NCI-H226 (cell line): ENCODE measurements around the gene ALS2CL.

Experiments
- DNase-seq: peaks from one replicate; pipeline ENCODE4 v3.0.0-alpha.2; 2015

The ALS2CL gene

DNA sequence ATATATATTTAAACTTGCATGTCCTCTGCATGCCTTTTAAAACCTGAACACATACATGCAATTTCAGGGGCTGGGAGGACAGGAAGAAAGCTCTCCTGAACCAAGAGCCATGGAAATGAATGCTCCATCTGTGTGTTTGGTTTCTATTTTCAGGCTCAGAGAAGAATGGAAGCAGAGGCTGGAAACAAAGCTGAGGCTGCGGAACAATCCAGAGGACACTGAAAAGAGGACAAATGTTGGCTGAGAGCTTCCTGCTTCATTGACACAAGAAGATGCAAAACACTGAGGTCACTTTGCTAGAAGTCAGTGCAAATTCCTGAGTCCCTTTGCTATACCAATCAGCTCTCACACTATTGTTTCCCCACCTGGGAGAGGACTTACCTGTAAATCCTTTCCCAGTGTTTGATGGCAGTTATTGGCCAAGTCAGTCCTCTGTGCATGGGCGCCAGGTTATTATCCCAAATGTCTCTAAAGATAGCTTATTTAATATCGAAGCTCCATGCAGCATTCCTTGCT, 68.4 kb downstream of the ALS2CL start:
- no peak for DNase-seq

DNA sequence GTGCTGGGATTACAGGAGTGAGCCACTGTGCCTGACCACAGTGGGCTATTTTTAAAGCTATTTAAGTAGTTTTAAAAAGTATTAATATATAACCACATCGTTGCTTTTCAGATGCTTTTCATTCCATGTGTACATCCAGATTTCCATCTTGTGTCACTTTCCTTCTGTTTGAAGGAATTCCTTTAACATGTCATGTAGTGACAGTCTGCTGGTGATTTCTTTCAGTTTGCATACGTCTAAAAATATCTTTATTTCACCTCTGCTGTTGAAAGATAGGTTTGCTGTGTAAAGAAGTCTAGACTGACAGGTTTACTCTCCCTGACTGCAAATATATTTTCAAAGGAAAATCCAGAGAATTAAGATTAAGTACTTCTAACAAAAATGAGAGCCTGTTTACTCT, 68.9 kb downstream of the ALS2CL start:
- DNase-seq = no peak

DNA sequence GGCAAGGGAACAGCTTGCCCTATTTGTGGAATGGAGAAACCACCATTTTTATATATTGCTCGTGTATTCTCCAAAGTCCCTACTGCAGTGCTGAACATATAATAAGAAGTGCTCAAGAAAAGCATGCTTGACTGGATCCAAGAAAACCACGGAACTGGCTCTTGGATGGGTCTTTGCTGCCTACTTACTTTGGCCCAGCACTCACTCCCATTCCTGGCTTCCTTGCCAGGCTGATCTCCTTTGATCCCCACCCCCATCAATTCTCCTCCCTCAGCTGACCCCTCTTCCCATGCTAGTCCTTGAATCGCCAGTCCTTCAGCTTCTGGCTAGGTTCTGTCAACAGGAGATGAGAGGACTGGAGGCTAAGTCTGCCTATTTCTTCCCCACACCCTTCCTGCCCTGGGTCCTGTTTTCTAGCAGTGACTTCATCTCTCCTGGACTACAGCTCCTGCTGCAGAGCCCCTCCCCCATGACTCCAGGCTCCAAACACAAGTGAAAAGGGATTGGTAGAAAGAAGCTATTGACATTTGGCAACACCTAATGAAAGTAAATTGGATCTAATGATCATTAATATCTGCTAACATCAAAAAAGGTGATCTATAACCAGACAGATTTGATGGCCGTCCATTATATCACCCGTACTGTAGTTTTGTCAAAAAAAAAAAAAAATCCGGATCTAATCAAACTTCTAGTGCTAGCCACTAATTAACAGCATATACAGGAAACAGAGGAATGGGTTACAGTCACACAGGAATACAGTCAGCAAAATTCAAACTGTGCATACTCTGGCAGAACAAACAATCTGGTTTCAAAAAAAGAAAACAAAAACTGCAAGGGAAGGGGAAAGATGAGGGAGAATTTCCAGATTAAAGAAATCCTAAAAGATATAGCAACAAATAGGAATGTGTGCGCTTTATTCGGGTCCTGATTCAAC, 73.4 kb downstream of the ALS2CL start:
- DNase-seq = no peak
